GF-D8 (cell line): Measurements from ENCODE around the gene TGIF1.
"Not testable (repeated sequence)": the region's sequence is repeated elsewhere in the genome, so short reads cannot be mapped to it uniquely, and the experiment has no call there.

Experiments
- DNase-seq: peaks from one replicate; lab custom pipeline; 2025; lab: John Stamatoyannopoulos, UW

Gene TGIF1

GRCh38 chr18:3455907-3456685, 6.1 kb downstream of the TGIF1 start:
- no peak for DNase-seq

- no peak for DNase-seq
Measured at GRCh38 chr18:3456686-3457069, 6.7 kb downstream of the TGIF1 start.

GRCh38 chr18:3457261-3457724, 7.3 kb downstream of the TGIF1 start:
- DNase-seq: no peak

GRCh38 chr18:3458378-3458777, 8.4 kb downstream of the TGIF1 start:
- DNase-seq: no peak

GRCh38 chr18:3458952-3459853, 9.2 kb downstream of the TGIF1 start:
- DNase-seq: no peak

- no peak for DNase-seq
Measured at GRCh38 chr18:3460823-3461398, 10.9 kb downstream of the TGIF1 start.

- no peak for DNase-seq
Measured at GRCh38 chr18:3461704-3462103, 11.7 kb downstream of the TGIF1 start.

- DNase-seq: no peak
Measured at GRCh38 chr18:3463051-3463450, 13.1 kb downstream of the TGIF1 start.

- no peak for DNase-seq
Measured at GRCh38 chr18:3466045-3466444, 16.1 kb downstream of the TGIF1 start.

GRCh38 chr18:3466872-3467271, 16.9 kb downstream of the TGIF1 start:
- no peak for DNase-seq

GRCh38 chr18:3468066-3468705, 18.2 kb downstream of the TGIF1 start:
- no peak for DNase-seq

GRCh38 chr18:3468833-3469232, 18.9 kb downstream of the TGIF1 start:
- DNase-seq: no peak

- DNase-seq: no peak
Measured at GRCh38 chr18:3471141-3471648, 21.2 kb downstream of the TGIF1 start.

- DNase-seq: not testable (repeated sequence)
Measured at GRCh38 chr18:3472121-3472520, 22.1 kb downstream of the TGIF1 start.

GRCh38 chr18:3472681-3473544, 22.9 kb downstream of the TGIF1 start:
- DNase-seq: no peak

- DNase-seq: peak; percentile 52
Measured at GRCh38 chr18:3478262-3478978, 28.4 kb downstream of the TGIF1 start.

- no peak for DNase-seq
Measured at GRCh38 chr18:3479978-3480509, 30.1 kb downstream of the TGIF1 start.

- no peak for DNase-seq
Measured at GRCh38 chr18:3480827-3481573, 31.0 kb downstream of the TGIF1 start.

- DNase-seq: no peak
Measured at GRCh38 chr18:3481696-3482210, 31.8 kb downstream of the TGIF1 start.
